WTC11 (cell line): ENCODE results near the gene PALB2. TPM values are rescaled to one million over a fixed set of nuclear protein-coding genes. Genes with fewer than 3 reads are reported as not detected.

Experiments used
- ATAC-seq: fragments of 200-7000 bp; cut with Tn5 transposase; 2 replicates; pipeline ENCODE4 v1.10.0; 2021; ENCODE audit warnings: mild to moderate bottlenecking, moderate library complexity
- CTCF ChIA-PET: fragments of 300-600 bp; sonication (Branson Sonifier 250); formaldehyde crosslinking; loops from one replicate; lab custom pipeline; 2021; ENCODE audit warnings: antibody characterized with exemption; lab: Charles Lee
- POLR2A ChIA-PET: fragments of 350-600 bp; sonication (Branson Sonifier 250); formaldehyde crosslinking; loops from one replicate; lab custom pipeline; 2021; ENCODE audit warnings: antibody characterized with exemption; lab: Charles Lee
- DNase-seq: peaks from one replicate; pipeline ENCODE4 v3.0.0; 2021; ENCODE audit warnings: low spot score
- H3K27ac Mint-ChIP-seq: 2 replicates; pipeline ENCODE4 v1.8.0; 2021; ENCODE audit warnings: mixed read lengths
- H3K27me3 Mint-ChIP-seq: 2 replicates; pipeline ENCODE4 v1.8.0; 2021; ENCODE audit warnings: low read depth, mild to moderate bottlenecking, moderate library complexity, mixed read lengths
- H3K36me3 Mint-ChIP-seq: 2 replicates; pipeline ENCODE4 v1.8.0; 2021; ENCODE audit warnings: mixed read lengths
- H3K4me1 Mint-ChIP-seq: 2 replicates; pipeline ENCODE4 v1.8.0; 2022; ENCODE audit warnings: mixed read lengths
- H3K4me3 Mint-ChIP-seq: 2 replicates; pipeline ENCODE4 v1.8.0; 2021; ENCODE audit warnings: mild to moderate bottlenecking, moderate library complexity, mixed read lengths
- H3K9me3 Mint-ChIP-seq: 2 replicates; pipeline ENCODE4 v1.8.0; 2021; ENCODE audit warnings: mixed read lengths
- EMX1 ChIP-seq: fragments of 250-450 bp; sonication (Bioruptor Pico); IDR thresholded peaks from 2 replicates; pipeline ENCODE4 v1.8.0; 2021; ENCODE audit warnings: mild to moderate bottlenecking
- JAZF1 ChIP-seq: fragments of 250-450 bp; sonication (Bioruptor Pico); IDR thresholded peaks from 2 replicates; pipeline ENCODE4 v1.9.0; 2021; ENCODE audit warnings: moderate library complexity, mild to moderate bottlenecking, inconsistent platforms
- MXD4 ChIP-seq: fragments of 250-450 bp; sonication (Bioruptor Pico); IDR thresholded peaks from 2 replicates; pipeline ENCODE4 v1.8.0; 2021; ENCODE audit warnings: mild to moderate bottlenecking, moderate library complexity, borderline replicate concordance
- MYBL2 ChIP-seq: sonication (generic); formaldehyde crosslinking; IDR thresholded peaks from 2 replicates; pipeline ENCODE4 v1.8.1; 2023; ENCODE audit warnings: mild to moderate bottlenecking, moderate library complexity, missing genetic modification reagents
- NFATC4 ChIP-seq: fragments of 250-450 bp; sonication (Bioruptor Pico); IDR thresholded peaks from 2 replicates; pipeline ENCODE4 v1.9.0; 2021; ENCODE audit warnings: mild to moderate bottlenecking
- NFE2L1 ChIP-seq: sonication (generic); formaldehyde crosslinking; IDR thresholded peaks from 2 replicates; pipeline ENCODE4 v1.8.1; 2023; ENCODE audit warnings: missing genetic modification reagents
- NR1H2 ChIP-seq: sonication (generic); formaldehyde crosslinking; IDR thresholded peaks from 2 replicates; pipeline ENCODE4 v1.9.0; 2021; ENCODE audit warnings: mild to moderate bottlenecking, moderate library complexity, missing genetic modification reagents
- NR3C1 ChIP-seq: sonication (generic); formaldehyde crosslinking; conservative IDR thresholded peaks from 2 replicates; pipeline ENCODE4 v1.8.1; 2023; ENCODE audit warnings: low read depth, mild to moderate bottlenecking, missing genetic modification reagents
- PRRX2 ChIP-seq: fragments of 250-450 bp; sonication (Bioruptor Pico); IDR thresholded peaks from 2 replicates; pipeline ENCODE4 v1.8.0; 2021; ENCODE audit warnings: mild to moderate bottlenecking
- RELA ChIP-seq: sonication (generic); formaldehyde crosslinking; IDR thresholded peaks from 2 replicates; pipeline ENCODE4 v1.8.1; 2022; ENCODE audit warnings: missing genetic modification reagents, mild to moderate bottlenecking, borderline replicate concordance
- SP1 ChIP-seq: sonication (generic); formaldehyde crosslinking; conservative IDR thresholded peaks from 2 replicates; pipeline ENCODE4 v1.8.1; 2022; ENCODE audit warnings: missing genetic modification reagents
- TCF7 ChIP-seq: sonication (generic); formaldehyde crosslinking; IDR thresholded peaks from 2 replicates; pipeline ENCODE4 v1.8.0; 2022; ENCODE audit warnings: mild to moderate bottlenecking, low read depth, missing genetic modification reagents, moderate library complexity
- ZNF416 ChIP-seq: fragments of 250-450 bp; sonication (Bioruptor Pico); IDR thresholded peaks from 2 replicates; pipeline ENCODE4 v1.9.0; 2021; ENCODE audit warnings: mild to moderate bottlenecking, inconsistent platforms
- total RNA-seq: library from RNA; stranded (reverse); gene quantifications from 3 replicates; pipeline ENCODE4 v1.2.3, GENCODE V29; 2021
- TF ChIP-seq, protein P1 (sequence below): fragments of 250-450 bp; sonication (Bioruptor Pico); IDR thresholded peaks from 2 replicates; pipeline ENCODE4 v2.1.2; 2022; ENCODE audit warnings: mild to moderate bottlenecking, moderate library complexity
- TF ChIP-seq, protein P2 (sequence below): sonication (generic); formaldehyde crosslinking; IDR thresholded peaks from 2 replicates; pipeline ENCODE4 v1.8.1; 2022; ENCODE audit warnings: low read depth, missing genetic modification reagents, borderline replicate concordance
- TF ChIP-seq, protein P3 (sequence below): sonication (generic); formaldehyde crosslinking; IDR thresholded peaks from 2 replicates; pipeline ENCODE4 v1.8.1; 2023; ENCODE audit warnings: mild to moderate bottlenecking, missing genetic modification reagents, borderline replicate concordance
- TF ChIP-seq, protein P4 (sequence below): sonication (generic); formaldehyde crosslinking; IDR thresholded peaks from 2 replicates; pipeline ENCODE4 v1.8.0; 2023; ENCODE audit warnings: mild to moderate bottlenecking, missing genetic modification reagents
- TF ChIP-seq, protein P5 (sequence below): fragments of 250-450 bp; sonication (Bioruptor Pico); conservative IDR thresholded peaks from 2 replicates; pipeline ENCODE4 v1.9.0; 2021; ENCODE audit warnings: mild to moderate bottlenecking
- TF ChIP-seq, protein P6 (sequence below): sonication (generic); formaldehyde crosslinking; IDR thresholded peaks from 2 replicates; pipeline ENCODE4 v1.8.0; 2022; ENCODE audit warnings: mild to moderate bottlenecking, missing genetic modification reagents
- TF ChIP-seq, protein P7 (sequence below): sonication (generic); formaldehyde crosslinking; IDR thresholded peaks from 2 replicates; pipeline ENCODE4 v1.8.0; 2022; ENCODE audit warnings: mild to moderate bottlenecking, missing genetic modification reagents

Gene PALB2
- total RNA-seq, 1 experiment from 2014 or later, result 32.1 TPM

DNA sequence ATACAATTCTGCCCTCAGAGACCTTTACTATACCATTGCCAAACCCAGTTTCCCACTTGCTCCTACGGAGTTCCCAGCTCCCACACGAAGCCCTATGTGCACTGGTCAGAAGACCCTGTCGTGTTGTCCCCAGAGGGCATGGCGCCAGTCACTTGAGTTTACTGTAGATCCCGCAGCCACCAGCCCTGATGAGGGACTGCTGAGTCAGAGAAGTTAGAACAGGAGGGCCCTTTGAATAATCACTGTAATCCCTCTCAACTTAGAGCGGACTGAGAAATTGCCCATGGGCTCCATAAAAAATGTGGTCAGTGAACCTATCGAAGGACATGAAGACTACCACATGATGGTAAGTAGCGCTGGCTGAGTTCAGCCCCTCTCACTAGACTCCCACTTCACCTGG lies 74.4 kb downstream of the PALB2 start:
- CTCF ChIA-PET, result no interaction called here
- no peaks in the 10 kb centered on the region for H3K9me3 Mint-ChIP-seq
- TF ChIP-seq, protein P1, sequence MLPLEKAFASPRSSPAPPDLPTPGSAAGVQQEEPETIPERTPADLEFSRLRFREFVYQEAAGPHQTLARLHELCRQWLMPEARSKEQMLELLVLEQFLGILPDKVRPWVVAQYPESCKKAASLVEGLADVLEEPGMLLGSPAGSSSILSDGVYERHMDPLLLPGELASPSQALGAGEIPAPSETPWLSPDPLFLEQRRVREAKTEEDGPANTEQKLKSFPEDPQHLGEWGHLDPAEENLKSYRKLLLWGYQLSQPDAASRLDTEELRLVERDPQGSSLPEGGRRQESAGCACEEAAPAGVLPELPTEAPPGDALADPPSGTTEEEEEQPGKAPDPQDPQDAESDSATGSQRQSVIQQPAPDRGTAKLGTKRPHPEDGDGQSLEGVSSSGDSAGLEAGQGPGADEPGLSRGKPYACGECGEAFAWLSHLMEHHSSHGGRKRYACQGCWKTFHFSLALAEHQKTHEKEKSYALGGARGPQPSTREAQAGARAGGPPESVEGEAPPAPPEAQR, result no peak
- TF ChIP-seq NR3C1 (CRISPR knock-in tag) (no peak), NR1H2 (CRISPR knock-in tag) (no peak), EMX1 (CRISPR knock-in tag) (no peak), MYBL2 (CRISPR knock-in tag) (no peak), NFE2L1 (CRISPR knock-in tag) (no peak), SP1 (CRISPR knock-in tag) (no peak)
- H3K27ac Mint-ChIP-seq, result no peak overlapping the region
- ATAC-seq, result no peak
- DNase-seq, result no peak
- H3K4me1 Mint-ChIP-seq, result no peaks in the 10 kb centered on the region
- no peak overlapping the region for H3K4me3 Mint-ChIP-seq
- peaks cover 78% of the 10 kb centered on the region for H3K36me3 Mint-ChIP-seq
- POLR2A ChIA-PET, result no interaction called here
- no peaks in the 10 kb centered on the region for H3K27me3 Mint-ChIP-seq

DNA sequence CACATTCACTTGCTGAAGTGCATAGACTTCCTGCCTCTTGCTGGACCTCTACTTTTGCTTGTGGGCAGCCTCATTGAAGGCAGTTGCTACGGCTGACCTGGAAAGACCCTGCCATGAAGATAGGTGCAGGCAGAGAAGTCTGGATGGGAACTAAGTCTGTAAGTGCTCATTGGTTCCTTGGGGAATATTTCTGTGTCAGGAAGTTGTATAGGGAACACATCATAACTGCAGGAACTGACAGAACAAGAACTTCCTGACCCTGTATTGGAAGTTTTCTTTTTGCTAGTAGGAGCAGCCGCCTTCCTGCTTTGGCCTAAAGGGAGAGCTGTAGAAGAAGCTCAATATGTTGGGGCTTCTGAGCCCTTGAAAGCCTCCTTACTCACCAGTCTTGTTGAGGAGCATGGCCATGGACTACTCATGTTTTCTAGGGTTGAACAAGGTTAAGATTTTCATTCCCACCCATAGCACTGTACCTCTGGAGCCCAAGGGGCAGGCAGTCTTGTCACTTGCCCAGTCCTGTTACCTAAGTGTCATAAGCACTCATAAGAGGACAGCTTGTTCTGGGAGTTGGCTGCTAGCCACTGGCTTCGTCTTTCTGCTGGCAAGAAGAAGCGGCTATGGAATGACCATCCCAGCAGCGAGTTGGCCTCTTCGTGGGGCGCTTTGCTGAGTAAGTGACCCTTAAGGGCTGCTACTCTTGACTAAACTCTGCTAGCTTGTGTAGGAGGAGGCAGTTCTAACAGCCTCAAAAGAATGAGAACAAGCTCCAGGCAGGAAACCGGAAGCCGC lies 76.3 kb downstream of the PALB2 start:
- no peak overlapping the region for H3K27ac Mint-ChIP-seq
- no peaks in the 10 kb centered on the region for H3K9me3 Mint-ChIP-seq
- DNase-seq, result no peak
- no peaks in the 10 kb centered on the region for H3K4me1 Mint-ChIP-seq
- ChIA-PET POLR2A (no interaction called here), CTCF (no interaction called here)
- H3K36me3 Mint-ChIP-seq, result peaks cover 71% of the 10 kb centered on the region
- H3K27me3 Mint-ChIP-seq, result no peaks in the 10 kb centered on the region
- ATAC-seq, result no peak
- H3K4me3 Mint-ChIP-seq, result no peak overlapping the region
- TF ChIP-seq PRRX2 (CRISPR knock-in tag) (no peak), RELA (CRISPR knock-in tag) (no peak), MXD4 (CRISPR knock-in tag) (no peak), JAZF1 (CRISPR knock-in tag) (no peak), TCF7 (CRISPR knock-in tag) (no peak), SP1 (CRISPR knock-in tag) (no peak), NFATC4 (CRISPR knock-in tag) (no peak), ZNF416 (no peak), NFE2L1 (CRISPR knock-in tag) (no peak)
- TF ChIP-seq, protein P2, sequence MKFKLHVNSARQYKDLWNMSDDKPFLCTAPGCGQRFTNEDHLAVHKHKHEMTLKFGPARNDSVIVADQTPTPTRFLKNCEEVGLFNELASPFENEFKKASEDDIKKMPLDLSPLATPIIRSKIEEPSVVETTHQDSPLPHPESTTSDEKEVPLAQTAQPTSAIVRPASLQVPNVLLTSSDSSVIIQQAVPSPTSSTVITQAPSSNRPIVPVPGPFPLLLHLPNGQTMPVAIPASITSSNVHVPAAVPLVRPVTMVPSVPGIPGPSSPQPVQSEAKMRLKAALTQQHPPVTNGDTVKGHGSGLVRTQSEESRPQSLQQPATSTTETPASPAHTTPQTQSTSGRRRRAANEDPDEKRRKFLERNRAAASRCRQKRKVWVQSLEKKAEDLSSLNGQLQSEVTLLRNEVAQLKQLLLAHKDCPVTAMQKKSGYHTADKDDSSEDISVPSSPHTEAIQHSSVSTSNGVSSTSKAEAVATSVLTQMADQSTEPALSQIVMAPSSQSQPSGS (CRISPR knock-in tag), result no peak
- TF ChIP-seq, protein P3, sequence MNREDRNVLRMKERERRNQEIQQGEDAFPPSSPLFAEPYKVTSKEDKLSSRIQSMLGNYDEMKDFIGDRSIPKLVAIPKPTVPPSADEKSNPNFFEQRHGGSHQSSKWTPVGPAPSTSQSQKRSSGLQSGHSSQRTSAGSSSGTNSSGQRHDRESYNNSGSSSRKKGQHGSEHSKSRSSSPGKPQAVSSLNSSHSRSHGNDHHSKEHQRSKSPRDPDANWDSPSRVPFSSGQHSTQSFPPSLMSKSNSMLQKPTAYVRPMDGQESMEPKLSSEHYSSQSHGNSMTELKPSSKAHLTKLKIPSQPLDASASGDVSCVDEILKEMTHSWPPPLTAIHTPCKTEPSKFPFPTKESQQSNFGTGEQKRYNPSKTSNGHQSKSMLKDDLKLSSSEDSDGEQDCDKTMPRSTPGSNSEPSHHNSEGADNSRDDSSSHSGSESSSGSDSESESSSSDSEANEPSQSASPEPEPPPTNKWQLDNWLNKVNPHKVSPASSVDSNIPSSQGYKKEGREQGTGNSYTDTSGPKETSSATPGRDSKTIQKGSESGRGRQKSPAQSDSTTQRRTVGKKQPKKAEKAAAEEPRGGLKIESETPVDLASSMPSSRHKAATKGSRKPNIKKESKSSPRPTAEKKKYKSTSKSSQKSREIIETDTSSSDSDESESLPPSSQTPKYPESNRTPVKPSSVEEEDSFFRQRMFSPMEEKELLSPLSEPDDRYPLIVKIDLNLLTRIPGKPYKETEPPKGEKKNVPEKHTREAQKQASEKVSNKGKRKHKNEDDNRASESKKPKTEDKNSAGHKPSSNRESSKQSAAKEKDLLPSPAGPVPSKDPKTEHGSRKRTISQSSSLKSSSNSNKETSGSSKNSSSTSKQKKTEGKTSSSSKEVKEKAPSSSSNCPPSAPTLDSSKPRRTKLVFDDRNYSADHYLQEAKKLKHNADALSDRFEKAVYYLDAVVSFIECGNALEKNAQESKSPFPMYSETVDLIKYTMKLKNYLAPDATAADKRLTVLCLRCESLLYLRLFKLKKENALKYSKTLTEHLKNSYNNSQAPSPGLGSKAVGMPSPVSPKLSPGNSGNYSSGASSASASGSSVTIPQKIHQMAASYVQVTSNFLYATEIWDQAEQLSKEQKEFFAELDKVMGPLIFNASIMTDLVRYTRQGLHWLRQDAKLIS (CRISPR knock-in tag), result no peak
- TF ChIP-seq, protein P4, sequence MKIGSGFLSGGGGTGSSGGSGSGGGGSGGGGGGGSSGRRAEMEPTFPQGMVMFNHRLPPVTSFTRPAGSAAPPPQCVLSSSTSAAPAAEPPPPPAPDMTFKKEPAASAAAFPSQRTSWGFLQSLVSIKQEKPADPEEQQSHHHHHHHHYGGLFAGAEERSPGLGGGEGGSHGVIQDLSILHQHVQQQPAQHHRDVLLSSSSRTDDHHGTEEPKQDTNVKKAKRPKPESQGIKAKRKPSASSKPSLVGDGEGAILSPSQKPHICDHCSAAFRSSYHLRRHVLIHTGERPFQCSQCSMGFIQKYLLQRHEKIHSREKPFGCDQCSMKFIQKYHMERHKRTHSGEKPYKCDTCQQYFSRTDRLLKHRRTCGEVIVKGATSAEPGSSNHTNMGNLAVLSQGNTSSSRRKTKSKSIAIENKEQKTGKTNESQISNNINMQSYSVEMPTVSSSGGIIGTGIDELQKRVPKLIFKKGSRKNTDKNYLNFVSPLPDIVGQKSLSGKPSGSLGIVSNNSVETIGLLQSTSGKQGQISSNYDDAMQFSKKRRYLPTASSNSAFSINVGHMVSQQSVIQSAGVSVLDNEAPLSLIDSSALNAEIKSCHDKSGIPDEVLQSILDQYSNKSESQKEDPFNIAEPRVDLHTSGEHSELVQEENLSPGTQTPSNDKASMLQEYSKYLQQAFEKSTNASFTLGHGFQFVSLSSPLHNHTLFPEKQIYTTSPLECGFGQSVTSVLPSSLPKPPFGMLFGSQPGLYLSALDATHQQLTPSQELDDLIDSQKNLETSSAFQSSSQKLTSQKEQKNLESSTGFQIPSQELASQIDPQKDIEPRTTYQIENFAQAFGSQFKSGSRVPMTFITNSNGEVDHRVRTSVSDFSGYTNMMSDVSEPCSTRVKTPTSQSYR (CRISPR knock-in tag), result no peak
- TF ChIP-seq, protein P5, sequence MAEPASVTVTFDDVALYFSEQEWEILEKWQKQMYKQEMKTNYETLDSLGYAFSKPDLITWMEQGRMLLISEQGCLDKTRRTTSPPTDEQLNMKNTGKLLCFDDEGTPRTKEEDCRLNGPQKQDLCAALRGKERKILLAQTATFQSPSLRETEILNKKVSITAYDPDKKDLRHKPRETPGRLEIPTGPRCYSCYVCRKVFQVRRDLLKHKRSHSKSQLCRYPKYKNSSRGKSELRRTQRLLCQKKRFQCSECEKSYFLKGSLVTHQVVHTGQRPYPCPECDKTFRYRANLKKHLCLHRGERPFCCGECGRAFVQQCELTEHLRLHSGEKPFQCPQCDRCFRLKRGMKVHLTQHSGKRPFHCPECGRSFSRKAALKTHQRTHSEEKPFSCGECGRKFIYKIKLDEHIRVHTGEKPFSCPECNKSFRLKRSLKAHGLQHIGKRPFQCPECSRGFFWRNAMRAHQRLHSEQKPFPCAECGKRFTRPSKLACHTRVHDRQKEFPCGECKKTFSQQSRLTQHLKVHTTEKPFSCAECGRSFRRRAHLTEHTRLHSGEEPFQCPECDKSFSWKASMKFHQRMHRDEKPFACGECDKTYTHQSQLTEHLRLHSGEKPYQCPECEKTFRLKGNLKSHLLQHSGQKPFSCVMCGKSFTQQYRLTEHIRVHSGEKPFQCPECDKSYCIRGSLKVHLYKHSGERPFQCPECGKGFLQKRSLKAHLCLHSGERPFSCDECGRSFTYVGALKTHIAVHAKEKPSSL (CRISPR knock-in tag), result no peak
- TF ChIP-seq, protein P6, sequence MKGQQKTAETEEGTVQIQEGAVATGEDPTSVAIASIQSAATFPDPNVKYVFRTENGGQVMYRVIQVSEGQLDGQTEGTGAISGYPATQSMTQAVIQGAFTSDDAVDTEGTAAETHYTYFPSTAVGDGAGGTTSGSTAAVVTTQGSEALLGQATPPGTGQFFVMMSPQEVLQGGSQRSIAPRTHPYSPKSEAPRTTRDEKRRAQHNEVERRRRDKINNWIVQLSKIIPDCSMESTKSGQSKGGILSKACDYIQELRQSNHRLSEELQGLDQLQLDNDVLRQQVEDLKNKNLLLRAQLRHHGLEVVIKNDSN (CRISPR knock-in tag), result no peak
- TF ChIP-seq, protein P7, sequence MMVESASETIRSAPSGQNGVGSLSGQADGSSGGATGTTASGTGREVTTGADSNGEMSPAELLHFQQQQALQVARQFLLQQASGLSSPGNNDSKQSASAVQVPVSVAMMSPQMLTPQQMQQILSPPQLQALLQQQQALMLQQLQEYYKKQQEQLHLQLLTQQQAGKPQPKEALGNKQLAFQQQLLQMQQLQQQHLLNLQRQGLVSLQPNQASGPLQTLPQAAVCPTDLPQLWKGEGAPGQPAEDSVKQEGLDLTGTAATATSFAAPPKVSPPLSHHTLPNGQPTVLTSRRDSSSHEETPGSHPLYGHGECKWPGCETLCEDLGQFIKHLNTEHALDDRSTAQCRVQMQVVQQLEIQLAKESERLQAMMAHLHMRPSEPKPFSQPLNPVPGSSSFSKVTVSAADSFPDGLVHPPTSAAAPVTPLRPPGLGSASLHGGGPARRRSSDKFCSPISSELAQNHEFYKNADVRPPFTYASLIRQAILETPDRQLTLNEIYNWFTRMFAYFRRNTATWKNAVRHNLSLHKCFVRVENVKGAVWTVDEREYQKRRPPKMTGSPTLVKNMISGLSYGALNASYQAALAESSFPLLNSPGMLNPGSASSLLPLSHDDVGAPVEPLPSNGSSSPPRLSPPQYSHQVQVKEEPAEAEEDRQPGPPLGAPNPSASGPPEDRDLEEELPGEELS, result no peak
